Trophoblast cell (in vitro differentiated cells and primary cell): Measurements from ENCODE around the gene GMPPA.

ENCODE experiments used
- DNase-seq, 2 donors: peaks; one replicate each; pipeline ENCODE4 v3.0.0-alpha.2; 2016
- H2AFZ ChIP-seq: 2 replicates; pipeline ENCODE4 v1.6.1; 2013; ENCODE audit warnings: low read length, moderate library complexity, mild to moderate bottlenecking; ENCODE audit not compliant: insufficient read depth, poor library complexity
- H2AK5ac ChIP-seq: 2 replicates; pipeline ENCODE4 v1.6.1; 2013; ENCODE audit warnings: mild to moderate bottlenecking, low read length
- H2BK120ac ChIP-seq: 2 replicates; pipeline ENCODE4 v1.6.1; 2013; ENCODE audit warnings: low read length, mild to moderate bottlenecking, moderate library complexity; ENCODE audit not compliant: insufficient read depth, poor library complexity
- H2BK12ac ChIP-seq: 2 replicates; pipeline ENCODE4 v1.6.1; 2013; ENCODE audit warnings: mild to moderate bottlenecking, low read length, moderate library complexity
- H2BK5ac ChIP-seq: 2 replicates; pipeline ENCODE4 v1.6.1; 2013; ENCODE audit warnings: low read length, low read depth, moderate library complexity, mild to moderate bottlenecking; ENCODE audit not compliant: poor library complexity
- H3K14ac ChIP-seq: 2 replicates; pipeline ENCODE4 v1.6.1; 2013; ENCODE audit warnings: mild to moderate bottlenecking, low read length
- H3K18ac ChIP-seq: 2 replicates; pipeline ENCODE4 v1.6.1; 2013; ENCODE audit warnings: mild to moderate bottlenecking, low read length
- H3K23ac ChIP-seq: 2 replicates; pipeline ENCODE4 v1.6.1; 2013; ENCODE audit warnings: low read length
- H3K27ac ChIP-seq: 2 replicates; pipeline ENCODE4 v1.5.1; 2013; ENCODE audit warnings: low read depth, mild to moderate bottlenecking, inconsistent platforms, low read length, moderate library complexity
- H3K27me3 ChIP-seq: 2 replicates; pipeline ENCODE4 v1.6.1; 2013; ENCODE audit warnings: inconsistent platforms, mild to moderate bottlenecking, low read length, moderate library complexity; ENCODE audit not compliant: insufficient read depth
- H3K36me3 ChIP-seq, 2 experiments: 1 replicate in 1 of 2; 2 replicates in 1 of 2; pipeline ENCODE4 v1.6.1; 2013; ENCODE audit warnings: low read length in 2 of 2, mild to moderate bottlenecking in 2 of 2, moderate library complexity in 1 of 2; ENCODE audit not compliant: insufficient read depth in 2 of 2, control insufficient read depth in 1 of 2
- H3K4ac ChIP-seq: 2 replicates; pipeline ENCODE4 v1.6.1; 2013; ENCODE audit warnings: low read depth, mild to moderate bottlenecking, low read length, moderate library complexity
- H3K4me1 ChIP-seq, 2 experiments: 1 replicate in 1 of 2; 2 replicates in 1 of 2; pipeline ENCODE4 v1.6.1; 2013; ENCODE audit warnings: low read length in 2 of 2, mild to moderate bottlenecking in 2 of 2, moderate library complexity in 1 of 2; ENCODE audit not compliant: insufficient read depth in 2 of 2, control insufficient read depth in 1 of 2
- H3K4me2 ChIP-seq: 2 replicates; pipeline ENCODE4 v1.6.1; 2013; ENCODE audit warnings: inconsistent platforms, mild to moderate bottlenecking, low read length, moderate library complexity
- H3K4me3 ChIP-seq: 2 replicates; pipeline ENCODE4 v1.5.1; 2013; ENCODE audit warnings: mild to moderate bottlenecking, low read depth, low read length, inconsistent platforms
- H3K79me1 ChIP-seq: one replicate; pipeline ENCODE4 v1.6.1; 2013; ENCODE audit warnings: low read length
- H3K79me2 ChIP-seq: 2 replicates; pipeline ENCODE4 v1.6.1; 2013; ENCODE audit warnings: low read length, mild to moderate bottlenecking; ENCODE audit not compliant: control insufficient read depth, insufficient read depth, poor library complexity
- H3K9ac ChIP-seq: 2 replicates; pipeline ENCODE4 v1.6.1; 2013; ENCODE audit warnings: mild to moderate bottlenecking, low read length
- H3K9me3 ChIP-seq: 2 replicates; pipeline ENCODE4 v1.6.1; 2013; ENCODE audit warnings: low read depth, mild to moderate bottlenecking, control low read depth, inconsistent platforms, low read length; ENCODE audit not compliant: insufficient read depth
- H4K12ac ChIP-seq: 2 replicates; pipeline ENCODE4 v1.6.1; 2013; ENCODE audit warnings: low read depth, mild to moderate bottlenecking, low read length, moderate library complexity
- H4K8ac ChIP-seq: 2 replicates; pipeline ENCODE4 v1.6.1; 2013; ENCODE audit warnings: low read depth, mild to moderate bottlenecking, low read length, moderate library complexity
- H4K91ac ChIP-seq: one replicate; pipeline ENCODE4 v1.6.1; 2013; ENCODE audit warnings: low read depth, mild to moderate bottlenecking, low read length, moderate library complexity
- WGBS: extraction: QIAGEN DNeasy Blood & Tissue Kit; methylation state at CpG from one replicate; pipeline ENCODE4 v1.1.7; 2013; ENCODE audit warnings: missing lambda C conversion rate; ENCODE audit not compliant: insufficient read length, insufficient coverage; ENCODE audit errors: extremely low coverage; 5-methylcytosine and 5-hydroxymethylcytosine counted together

Gene GMPPA

DNA sequence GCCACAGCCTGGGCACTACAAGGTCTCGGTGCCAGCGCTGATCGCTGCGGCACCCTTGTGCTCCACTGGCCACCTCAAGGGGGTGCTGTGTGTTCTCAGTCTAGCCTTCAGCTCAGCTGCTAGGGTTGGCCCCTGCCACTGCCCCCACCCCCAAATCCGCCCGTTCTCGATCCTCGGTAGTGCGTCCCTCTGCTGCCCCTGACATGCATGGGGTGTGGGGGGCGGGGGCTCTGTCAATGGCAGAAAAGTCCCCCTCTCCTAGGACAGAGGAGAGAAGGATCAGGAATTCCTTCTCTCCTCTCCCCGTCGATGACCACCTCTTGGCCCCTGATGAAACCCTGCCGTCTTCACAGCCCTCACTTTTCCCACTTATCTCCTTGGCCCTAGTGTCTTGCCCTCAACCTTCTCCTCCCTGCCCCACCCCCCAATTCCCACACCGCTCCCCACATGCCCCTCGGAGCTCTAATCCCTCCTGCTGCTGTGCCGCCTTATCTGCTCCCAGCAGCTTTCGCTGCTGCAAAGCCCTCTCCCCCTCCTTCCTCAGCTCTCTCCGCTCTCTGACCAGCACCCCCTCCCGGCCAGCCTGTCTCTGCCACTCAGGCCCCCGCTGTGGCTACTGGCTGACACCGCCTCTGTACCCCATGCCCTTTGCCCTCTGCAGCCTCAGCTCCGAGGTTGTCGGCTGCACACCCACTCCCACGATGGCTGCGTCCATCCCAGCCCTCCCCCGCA lies 11.3 kb downstream of the GMPPA start:
- Histone ChIP-seq H4K12ac (no peak overlapping the region), H3K79me1 (no peaks in the 10 kb centered on the region), H3K18ac (no peak overlapping the region), H4K8ac (no peak overlapping the region), H3K4me2 (peak overlapping the region; percentile 68), H2AK5ac (no peak overlapping the region), H2AFZ (no peak overlapping the region), H2BK5ac (no peak overlapping the region), H3K14ac (no peak overlapping the region), H3K4ac (no peak overlapping the region), H3K27me3 (peaks cover 22% of the 10 kb centered on the region), H3K9ac (no peak overlapping the region), H3K36me3 (peaks cover 24 to 25% of the 10 kb centered on the region in 2 experiments), H2BK120ac (no peak overlapping the region), H3K4me3 (no peak overlapping the region), H3K9me3 (peaks cover 5% of the 10 kb centered on the region), H4K91ac (no peak overlapping the region), H2BK12ac (no peak overlapping the region), H3K79me2 (no peaks in the 10 kb centered on the region), H3K4me1 (peaks cover 0 to 6% of the 10 kb centered on the region in 2 experiments), H3K23ac (no peak overlapping the region), H3K27ac (no peak overlapping the region)
- no CpG with 5 or more reads among the region's 26 CpGs for WGBS
- peak in 1 of 2 donors; percentile 50 for DNase-seq

- H3K18ac ChIP-seq: no peak overlapping the region
- peaks cover 25% of the 10 kb centered on the region for H3K27me3 ChIP-seq
- no peak overlapping the region for H4K91ac ChIP-seq
- H4K12ac ChIP-seq: no peak overlapping the region
- H3K4me1 ChIP-seq: peaks cover 0 to 6% of the 10 kb centered on the region in 2 experiments
- H3K79me1 ChIP-seq: no peaks in the 10 kb centered on the region
- no peak overlapping the region for H2BK12ac ChIP-seq
- peaks cover 5% of the 10 kb centered on the region for H3K9me3 ChIP-seq
- no peak overlapping the region for H3K4ac ChIP-seq
- H3K27ac ChIP-seq: no peak overlapping the region
- no peak overlapping the region for H4K8ac ChIP-seq
- no CpG with 5 or more reads among the region's 22 CpGs for WGBS
- no peak overlapping the region for H2AFZ ChIP-seq
- H3K4me3 ChIP-seq: no peak overlapping the region
- H2BK5ac ChIP-seq: no peak overlapping the region
- no peak overlapping the region for H3K9ac ChIP-seq
- DNase-seq: no peak
- no peak overlapping the region for H3K23ac ChIP-seq
- H3K79me2 ChIP-seq: no peaks in the 10 kb centered on the region
- no peak overlapping the region for H2BK120ac ChIP-seq
- H2AK5ac ChIP-seq: no peak overlapping the region
- no peak overlapping the region for H3K14ac ChIP-seq
- peak overlapping the region; percentile 68 for H3K4me2 ChIP-seq
- H3K36me3 ChIP-seq: peaks cover 17 to 19% of the 10 kb centered on the region in 2 experiments
These were observed 11.9 kb downstream of the GMPPA start for GRCh38 chr2:219510512-219511135.

GRCh38 chr2:219511547-219512325 lies 13.0 kb downstream of the GMPPA start:
- Histone ChIP-seq H2BK120ac (no peak overlapping the region), H4K12ac (no peak overlapping the region), H3K4me3 (no peak overlapping the region), H3K4me2 (no peak overlapping the region), H3K36me3 (peaks cover 6 to 7% of the 10 kb centered on the region in 2 experiments), H2AK5ac (no peak overlapping the region), H2BK5ac (no peak overlapping the region), H2AFZ (no peak overlapping the region), H3K14ac (no peak overlapping the region), H3K9ac (no peak overlapping the region), H3K27me3 (peaks cover 27% of the 10 kb centered on the region), H3K9me3 (peaks cover 11% of the 10 kb centered on the region), H4K91ac (no peak overlapping the region), H3K79me1 (no peaks in the 10 kb centered on the region), H2BK12ac (no peak overlapping the region), H4K8ac (no peak overlapping the region), H3K4ac (no peak overlapping the region), H3K4me1 (peaks cover 0 to 6% of the 10 kb centered on the region in 2 experiments), H3K18ac (no peak overlapping the region), H3K23ac (no peak overlapping the region), H3K79me2 (no peaks in the 10 kb centered on the region), H3K27ac (no peak overlapping the region)
- no peak for DNase-seq
- WGBS: no CpG with 5 or more reads among the region's 15 CpGs

DNA sequence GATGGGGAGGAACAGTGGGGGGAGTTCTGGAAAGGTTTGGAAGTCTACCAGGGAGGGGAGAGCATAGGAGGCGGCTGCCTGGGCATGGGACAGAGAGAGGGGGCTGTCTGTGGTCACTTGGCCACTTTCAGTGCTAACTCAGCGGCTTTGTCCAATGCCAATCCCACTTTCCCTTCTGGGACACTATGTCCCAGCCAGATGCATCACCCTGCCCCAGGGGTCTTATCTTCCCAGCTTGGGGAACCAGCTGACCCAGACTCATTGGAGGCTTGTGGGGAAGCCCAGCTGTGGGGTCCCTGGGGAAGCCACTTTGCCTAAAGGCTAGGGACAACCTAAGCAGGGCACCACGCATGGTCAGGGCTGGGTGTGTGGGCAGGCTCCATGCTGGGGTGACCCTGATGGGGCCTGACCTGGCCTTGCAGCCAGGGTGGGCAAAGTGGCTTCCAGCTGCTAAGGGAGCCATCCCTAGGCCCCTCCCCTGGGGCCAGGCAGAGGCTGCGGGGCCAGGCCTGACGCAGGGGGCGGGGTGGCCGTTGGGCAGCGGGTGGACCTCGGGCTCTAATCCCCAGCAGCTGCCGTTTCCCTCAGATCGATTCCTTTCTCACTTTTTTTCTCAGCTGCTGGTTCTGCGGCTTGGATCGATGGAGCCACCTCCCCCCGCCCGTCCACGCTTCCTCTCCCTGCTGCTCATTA lies 14.0 kb downstream of the GMPPA start:
- H2AFZ ChIP-seq: no peak overlapping the region
- no peak overlapping the region for H3K4me2 ChIP-seq
- no peak overlapping the region for H2BK120ac ChIP-seq
- no peak overlapping the region for H2BK12ac ChIP-seq
- no peak overlapping the region for H3K18ac ChIP-seq
- no peak for DNase-seq
- H3K9ac ChIP-seq: no peak overlapping the region
- no peak overlapping the region for H3K27ac ChIP-seq
- no peaks in the 10 kb centered on the region for H3K79me1 ChIP-seq
- no peak overlapping the region for H2AK5ac ChIP-seq
- H4K91ac ChIP-seq: no peak overlapping the region
- no peak overlapping the region for H3K4me3 ChIP-seq
- peaks cover 27% of the 10 kb centered on the region for H3K27me3 ChIP-seq
- no peak overlapping the region for H4K12ac ChIP-seq
- WGBS: no CpG with 5 or more reads among the region's 16 CpGs
- no peak overlapping the region for H4K8ac ChIP-seq
- H3K36me3 ChIP-seq: no peaks in the 10 kb centered on the region
- H3K4ac ChIP-seq: no peak overlapping the region
- H3K23ac ChIP-seq: no peak overlapping the region
- peaks cover 11% of the 10 kb centered on the region for H3K9me3 ChIP-seq
- H3K4me1 ChIP-seq: peaks cover 0 to 6% of the 10 kb centered on the region in 2 experiments
- H3K79me2 ChIP-seq: no peaks in the 10 kb centered on the region
- no peak overlapping the region for H2BK5ac ChIP-seq
- no peak overlapping the region for H3K14ac ChIP-seq
